K562 (cell line): ENCODE results near the gene TAMALIN. TPM values are rescaled to one million over a fixed set of nuclear protein-coding genes. Genes with fewer than 3 reads are reported as not detected.

Experiments
- ARNT ChIP-seq, 2 experiments: fragments of 450-650 bp; IDR thresholded peaks; 2 replicates each; pipeline ENCODE4 v1.6.1; 2016; ENCODE audit warnings: mild to moderate bottlenecking in 1 of 2
- CHD7 ChIP-seq: fragments of 200-600 bp; sonication (generic); IDR thresholded peaks from one replicate; pipeline ENCODE4 v1.6.1; 2012; ENCODE audit warnings: mild to moderate bottlenecking, low read depth, low read length, inconsistent platforms
- GTF2E2 ChIP-seq: fragments of 200-800 bp; sonication (Bioruptor generic); IDR thresholded peaks from 2 replicates; pipeline ENCODE4 v1.6.1; 2016; ENCODE audit warnings: missing genetic modification characterization, missing compliant biosample characterization
- HSF4 ChIP-seq: fragments of 250-450 bp; sonication (Bioruptor Pico); IDR thresholded peaks from 2 replicates; pipeline ENCODE4 v2.1.2; 2022; ENCODE audit warnings: mild to moderate bottlenecking, moderate library complexity, borderline replicate concordance
- MAFG ChIP-seq: fragments of 450-650 bp; conservative IDR thresholded peaks from 2 replicates; pipeline ENCODE4 v1.6.1; 2016; ENCODE audit warnings: missing genetic modification characterization, missing compliant biosample characterization
- MTA1 ChIP-seq: fragments of 450-650 bp; IDR thresholded peaks from 2 replicates; pipeline ENCODE4 v1.6.1; 2017; ENCODE audit warnings: borderline replicate concordance
- RFX7 ChIP-seq: fragments of 250-450 bp; sonication (Bioruptor Pico); IDR thresholded peaks from 2 replicates; pipeline ENCODE4 v1.5.1; 2021; ENCODE audit warnings: mild to moderate bottlenecking
- RNF219 ChIP-seq: fragments of 250-450 bp; sonication (Bioruptor Pico); IDR thresholded peaks from 2 replicates; pipeline ENCODE4 v1.5.0; 2022; ENCODE audit warnings: mild to moderate bottlenecking
- TAF7 ChIP-seq: fragments of 450-650 bp; IDR thresholded peaks from 2 replicates; pipeline ENCODE4 v1.6.1; 2016; ENCODE audit warnings: missing genetic modification characterization, missing compliant biosample characterization
- ZNF24 ChIP-seq: fragments of 450-650 bp; IDR thresholded peaks from 2 replicates; pipeline ENCODE4 v1.6.1; 2016
- ZSCAN32 ChIP-seq: fragments of 450-650 bp; formaldehyde crosslinking; IDR thresholded peaks from 2 replicates; pipeline ENCODE4 v1.4.0; 2020; ENCODE audit warnings: mild to moderate bottlenecking, moderate library complexity
- polyA plus RNA-seq, 8 experiments: library from polyadenylated mRNA; depleted of rRNA in 4 of 8; stranded (reverse) in 5 of 8; unstranded in 3 of 8; fragments of >200 nt; fragmentation: Nextera tagmentation in 2 of 8; fragmentation: Illumina TruSeq in 1 of 8; extraction: Ambion mirVana in 2 of 8; extraction: Trizol in 1 of 8; gene quantifications; 2 replicates each; pipeline versions ENCODE4 v1.2.1 to v1.2.3, GENCODE V29; 2011 to 2014; ENCODE audit warnings: inconsistent platforms in 1 of 8, missing spikeins in 1 of 8
- total RNA-seq, 7 experiments: library from RNA; depleted of rRNA in 6 of 7; stranded (reverse); fragments of >200 nt in 6 of 7; fragmentation: Illumina TruSeq in 2 of 7; extraction: Trizol in 2 of 7; gene quantifications; 2 replicates each; pipeline versions ENCODE4 v1.2.1 to v1.2.3, GENCODE V29; 2011 to 2021; ENCODE audit warnings: low replicate concordance in 1 of 7
- TF ChIP-seq, protein P1 (sequence below): fragments of 450-650 bp; IDR thresholded peaks from 2 replicates; pipeline ENCODE4 v1.6.1; 2017; ENCODE audit warnings: antibody characterized with exemption, mild to moderate bottlenecking

TAMALIN gene
- total and polyA plus RNA-seq, 9 of the 15 experiments (the other 6 are each of a cell fraction or from before 2014, with no cell fraction given) = 0.74 to 2.2 (median 1.5) TPM; not detected in 2

DNA sequence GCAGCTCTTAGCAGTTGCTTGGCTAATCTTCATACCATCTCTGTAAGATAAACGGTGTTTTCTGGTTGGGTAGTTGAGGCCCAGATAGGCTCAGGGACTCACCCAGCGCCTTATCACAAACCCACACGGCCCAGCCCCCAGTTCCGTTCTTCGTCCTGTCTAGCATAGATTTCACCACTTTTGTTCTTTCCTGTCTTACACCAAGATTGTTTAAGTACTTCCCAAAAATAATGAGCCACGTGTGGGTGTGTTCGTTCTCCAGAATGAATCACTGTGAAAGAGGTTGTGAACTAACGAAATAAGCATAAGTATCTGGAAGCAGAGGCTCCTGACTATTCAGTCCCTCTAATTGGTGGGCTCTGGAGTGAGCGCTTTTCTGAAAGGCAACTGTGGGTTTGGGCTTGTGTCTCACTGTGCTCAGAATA, 33.9 kb upstream of the TAMALIN start (continued):
- TF ChIP-seq RNF219 (CRISPR knock-in tag) (no peak), MTA1 (peak; percentile 84), ZNF24 (no peak), MAFG (tag) (no peak), HSF4 (CRISPR knock-in tag) (no peak), TAF7 (tag) (no peak), RFX7 (CRISPR knock-in tag) (no peak), ARNT (IDR thresholded peaks at IDR 0.05) (peak in 1 of 2 experiments; percentile 91; a peak in 2 of 4 replicates), GTF2E2 (tag) (no peak), CHD7 (no peak), ZSCAN32 (CRISPR knock-in tag) (no peak)
- TF ChIP-seq, protein P1, sequence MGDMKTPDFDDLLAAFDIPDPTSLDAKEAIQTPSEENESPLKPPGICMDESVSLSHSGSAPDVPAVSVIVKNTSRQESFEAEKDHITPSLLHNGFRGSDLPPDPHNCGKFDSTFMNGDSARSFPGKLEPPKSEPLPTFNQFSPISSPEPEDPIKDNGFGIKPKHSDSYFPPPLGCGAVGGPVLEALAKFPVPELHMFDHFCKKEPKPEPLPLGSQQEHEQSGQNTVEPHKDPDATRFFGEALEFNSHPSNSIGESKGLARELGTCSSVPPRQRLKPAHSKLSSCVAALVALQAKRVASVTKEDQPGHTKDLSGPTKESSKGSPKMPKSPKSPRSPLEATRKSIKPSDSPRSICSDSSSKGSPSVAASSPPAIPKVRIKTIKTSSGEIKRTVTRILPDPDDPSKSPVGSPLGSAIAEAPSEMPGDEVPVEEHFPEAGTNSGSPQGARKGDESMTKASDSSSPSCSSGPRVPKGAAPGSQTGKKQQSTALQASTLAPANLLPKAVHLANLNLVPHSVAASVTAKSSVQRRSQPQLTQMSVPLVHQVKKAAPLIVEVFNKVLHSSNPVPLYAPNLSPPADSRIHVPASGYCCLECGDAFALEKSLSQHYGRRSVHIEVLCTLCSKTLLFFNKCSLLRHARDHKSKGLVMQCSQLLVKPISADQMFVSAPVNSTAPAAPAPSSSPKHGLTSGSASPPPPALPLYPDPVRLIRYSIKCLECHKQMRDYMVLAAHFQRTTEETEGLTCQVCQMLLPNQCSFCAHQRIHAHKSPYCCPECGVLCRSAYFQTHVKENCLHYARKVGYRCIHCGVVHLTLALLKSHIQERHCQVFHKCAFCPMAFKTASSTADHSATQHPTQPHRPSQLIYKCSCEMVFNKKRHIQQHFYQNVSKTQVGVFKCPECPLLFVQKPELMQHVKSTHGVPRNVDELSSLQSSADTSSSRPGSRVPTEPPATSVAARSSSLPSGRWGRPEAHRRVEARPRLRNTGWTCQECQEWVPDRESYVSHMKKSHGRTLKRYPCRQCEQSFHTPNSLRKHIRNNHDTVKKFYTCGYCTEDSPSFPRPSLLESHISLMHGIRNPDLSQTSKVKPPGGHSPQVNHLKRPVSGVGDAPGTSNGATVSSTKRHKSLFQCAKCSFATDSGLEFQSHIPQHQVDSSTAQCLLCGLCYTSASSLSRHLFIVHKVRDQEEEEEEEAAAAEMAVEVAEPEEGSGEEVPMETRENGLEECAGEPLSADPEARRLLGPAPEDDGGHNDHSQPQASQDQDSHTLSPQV = 0 out of 2 replicates have a peak, but pooled peaks have one; percentile 29
